Stimulated activated CD8-positive, alpha-beta memory T cell treated with anti-CD3 and anti-CD28 coated beads, Interleukin-12 subunit alpha, Interleukin-12 subunit beta, amount 100 ng/mL, for 4 hours (primary cell): Measurements from ENCODE around the gene UMODL1.
"Not testable (repeated sequence)": the region's sequence is repeated elsewhere in the genome, so short reads cannot be mapped to it uniquely, and the experiment has no call there.

Experiments
- DNase-seq: peaks from one replicate; pipeline ENCODE4 v3.0.0-alpha.2; 2020; ENCODE audit warnings: low read depth

Gene UMODL1

GRCh38 chr21:42113926-42114409 is 42.9 kb downstream of the UMODL1 start:
- DNase-seq, result no peak

- DNase-seq, result no peak
Measured at GRCh38 chr21:42114646-42115045, 43.5 kb downstream of the UMODL1 start.

GRCh38 chr21:42115136-42115683 is 44.1 kb downstream of the UMODL1 start:
- no peak for DNase-seq

- DNase-seq, result not testable (repeated sequence)
Measured at GRCh38 chr21:42116551-42116950, 45.4 kb downstream of the UMODL1 start.

DNA sequence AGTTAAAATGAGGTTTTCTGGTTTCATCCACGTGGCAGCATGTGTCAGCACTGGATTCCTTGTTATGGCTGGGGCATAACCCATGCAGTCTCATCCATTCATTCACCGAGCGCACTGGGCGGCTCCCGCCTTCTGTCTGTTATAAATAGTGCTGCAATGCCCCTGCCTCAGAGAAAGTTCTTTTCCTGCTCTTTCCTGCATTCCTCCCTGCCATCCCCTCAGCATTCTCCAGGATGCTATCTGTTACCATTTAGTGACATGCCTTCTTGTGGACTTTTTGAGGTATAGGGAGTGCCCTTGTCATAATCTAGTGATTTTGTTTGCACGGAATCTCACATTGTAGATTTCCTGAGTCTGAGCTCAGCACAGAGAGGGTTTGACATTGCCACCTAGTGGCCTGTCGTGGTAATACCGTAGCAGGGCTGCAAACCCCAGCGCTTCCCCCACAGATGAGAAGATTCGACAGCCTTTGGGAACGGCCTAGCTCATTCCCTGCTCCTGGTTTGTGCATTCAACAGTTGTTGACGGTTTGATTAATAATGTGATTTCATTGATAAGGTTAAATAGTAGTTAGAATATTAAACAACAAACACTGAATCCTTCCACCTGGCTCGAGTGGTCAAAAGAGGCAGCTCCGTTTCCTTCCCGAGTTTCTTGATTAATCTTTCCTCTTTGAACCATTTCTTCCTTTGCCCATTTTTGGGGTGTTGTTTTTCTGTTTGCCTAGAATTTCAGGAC is 46.3 kb downstream of the UMODL1 start:
- DNase-seq, result peak; percentile 36

DNA sequence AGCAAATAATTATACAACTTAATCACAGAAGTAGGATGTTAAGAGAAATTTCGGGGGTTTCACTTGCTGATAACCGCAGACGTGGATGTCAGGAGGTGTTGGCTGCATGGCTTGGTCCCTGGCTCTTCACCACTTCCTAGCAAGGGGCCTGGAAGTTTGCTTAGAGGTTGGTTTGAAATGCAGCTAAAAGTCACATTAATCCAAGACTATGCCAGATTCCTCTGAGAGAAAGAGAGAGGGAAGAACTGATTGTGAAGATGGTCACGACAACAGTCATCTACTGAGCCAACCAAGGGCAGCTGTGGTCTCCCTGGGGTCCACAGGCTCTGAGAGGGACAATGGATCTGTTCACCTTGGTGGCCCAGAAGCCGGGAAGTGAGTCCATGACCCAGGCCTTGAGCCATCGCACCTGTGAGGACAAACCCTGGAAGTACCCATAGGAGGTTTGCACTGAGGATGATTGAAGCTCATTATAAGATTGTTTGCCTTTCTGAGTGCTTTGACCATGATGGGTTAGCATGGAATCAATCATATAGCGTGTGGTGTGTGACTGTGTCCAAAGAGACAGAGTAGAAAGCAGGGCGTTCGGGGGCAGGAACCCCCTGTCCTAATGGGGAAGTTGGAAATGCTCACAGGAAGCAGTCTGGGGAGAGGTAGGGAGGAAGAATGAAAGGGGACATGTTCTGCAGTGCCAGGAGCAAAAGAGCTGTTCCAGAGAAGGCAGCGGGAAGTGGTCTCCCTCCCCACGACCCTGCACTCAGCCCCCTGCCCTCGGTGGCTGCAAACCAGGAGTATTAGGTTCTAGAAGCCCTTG is 47.1 kb downstream of the UMODL1 start:
- DNase-seq, result no peak

- DNase-seq, result no peak
Measured at GRCh38 chr21:42118901-42119300, 47.8 kb downstream of the UMODL1 start.

- DNase-seq, result no peak
Measured at GRCh38 chr21:42120101-42120902, 49.2 kb downstream of the UMODL1 start.

- no peak for DNase-seq
Measured at GRCh38 chr21:42120903-42121535, 49.9 kb downstream of the UMODL1 start.

- no peak for DNase-seq
Measured at GRCh38 chr21:42121794-42122193, 50.7 kb downstream of the UMODL1 start.

- DNase-seq, result no peak
Measured at GRCh38 chr21:42122398-42122797, 51.3 kb downstream of the UMODL1 start.

DNA sequence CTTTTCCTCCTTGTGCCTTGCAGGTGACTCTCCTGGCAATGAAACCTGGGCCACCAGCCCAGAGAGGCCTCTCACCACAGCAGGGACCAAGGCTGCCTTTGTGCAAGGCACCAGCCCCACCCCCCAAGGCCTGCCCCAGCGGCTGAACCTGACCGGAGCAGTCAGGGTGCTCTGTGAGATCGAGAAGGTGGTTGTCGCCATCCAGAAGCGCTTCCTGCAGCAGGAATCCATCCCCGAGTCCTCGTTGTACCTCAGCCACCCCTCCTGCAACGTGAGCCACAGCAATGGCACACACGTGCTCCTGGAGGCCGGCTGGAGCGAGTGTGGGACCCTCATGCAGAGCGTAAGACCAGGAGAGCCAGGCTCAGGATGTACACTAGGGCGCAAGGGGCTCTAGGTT is 51.7 kb downstream of the UMODL1 start:
- no peak for DNase-seq

- no peak for DNase-seq
Measured at GRCh38 chr21:42123219-42123908, 52.2 kb downstream of the UMODL1 start.

DNA sequence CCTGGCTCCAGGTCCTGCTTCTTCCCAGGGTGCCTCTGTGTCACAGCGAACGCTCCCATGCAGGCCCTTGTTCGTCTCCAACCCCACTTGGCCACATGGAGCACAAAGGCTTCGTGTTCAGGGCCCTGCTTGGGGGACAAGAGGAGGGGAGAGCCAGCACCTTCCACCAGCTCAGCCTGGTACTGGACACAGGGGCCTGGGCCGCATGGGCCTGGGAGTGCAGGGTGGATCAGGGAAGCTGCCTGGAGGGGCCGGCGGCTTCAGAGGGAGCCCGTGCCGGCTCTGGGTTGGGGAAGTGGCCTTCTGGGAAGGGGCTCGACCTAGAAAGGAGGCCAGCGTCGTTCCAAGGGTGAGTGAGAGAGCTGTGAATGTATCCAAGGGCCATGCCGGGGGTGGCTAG is 53.0 kb downstream of the UMODL1 start:
- no peak for DNase-seq

DNA sequence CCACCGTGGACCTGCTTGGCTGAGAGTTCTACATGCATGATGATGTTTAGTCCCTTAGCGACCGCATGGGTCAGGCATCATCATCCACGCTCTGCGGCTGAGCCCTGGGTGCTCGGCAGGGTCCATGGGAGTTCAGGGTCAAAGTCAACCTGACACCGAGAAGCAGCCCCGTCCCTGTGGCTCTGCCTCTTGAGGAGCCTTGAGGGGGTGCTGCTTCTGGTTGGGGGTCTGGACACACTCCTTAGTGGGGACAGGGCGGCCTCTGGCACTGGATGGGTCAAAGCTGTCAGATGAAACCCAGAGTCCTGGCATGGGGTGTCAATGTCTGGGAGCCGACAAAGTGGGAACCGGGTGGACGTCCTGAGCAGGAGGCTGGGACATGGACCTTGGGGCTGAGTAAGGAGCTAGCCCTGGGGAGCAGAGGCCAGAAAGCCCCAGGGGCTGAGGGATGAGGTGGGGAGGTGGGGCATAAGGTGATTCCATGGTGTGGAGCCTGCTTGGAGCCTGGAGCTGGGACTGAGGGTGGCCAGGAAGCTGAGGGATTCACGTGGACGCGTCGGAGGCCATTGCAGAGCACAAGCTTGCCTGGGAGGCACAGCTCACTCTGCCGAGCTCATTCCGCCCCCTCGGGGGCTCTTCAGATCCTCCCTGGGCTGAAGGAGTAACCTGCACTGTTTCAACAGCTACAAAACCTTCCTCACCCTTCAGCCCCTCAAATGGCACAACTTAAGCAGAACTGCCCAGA is 53.9 kb downstream of the UMODL1 start:
- no peak for DNase-seq

GRCh38 chr21:42125571-42126544 is 54.7 kb downstream of the UMODL1 start:
- DNase-seq, result no peak

DNA sequence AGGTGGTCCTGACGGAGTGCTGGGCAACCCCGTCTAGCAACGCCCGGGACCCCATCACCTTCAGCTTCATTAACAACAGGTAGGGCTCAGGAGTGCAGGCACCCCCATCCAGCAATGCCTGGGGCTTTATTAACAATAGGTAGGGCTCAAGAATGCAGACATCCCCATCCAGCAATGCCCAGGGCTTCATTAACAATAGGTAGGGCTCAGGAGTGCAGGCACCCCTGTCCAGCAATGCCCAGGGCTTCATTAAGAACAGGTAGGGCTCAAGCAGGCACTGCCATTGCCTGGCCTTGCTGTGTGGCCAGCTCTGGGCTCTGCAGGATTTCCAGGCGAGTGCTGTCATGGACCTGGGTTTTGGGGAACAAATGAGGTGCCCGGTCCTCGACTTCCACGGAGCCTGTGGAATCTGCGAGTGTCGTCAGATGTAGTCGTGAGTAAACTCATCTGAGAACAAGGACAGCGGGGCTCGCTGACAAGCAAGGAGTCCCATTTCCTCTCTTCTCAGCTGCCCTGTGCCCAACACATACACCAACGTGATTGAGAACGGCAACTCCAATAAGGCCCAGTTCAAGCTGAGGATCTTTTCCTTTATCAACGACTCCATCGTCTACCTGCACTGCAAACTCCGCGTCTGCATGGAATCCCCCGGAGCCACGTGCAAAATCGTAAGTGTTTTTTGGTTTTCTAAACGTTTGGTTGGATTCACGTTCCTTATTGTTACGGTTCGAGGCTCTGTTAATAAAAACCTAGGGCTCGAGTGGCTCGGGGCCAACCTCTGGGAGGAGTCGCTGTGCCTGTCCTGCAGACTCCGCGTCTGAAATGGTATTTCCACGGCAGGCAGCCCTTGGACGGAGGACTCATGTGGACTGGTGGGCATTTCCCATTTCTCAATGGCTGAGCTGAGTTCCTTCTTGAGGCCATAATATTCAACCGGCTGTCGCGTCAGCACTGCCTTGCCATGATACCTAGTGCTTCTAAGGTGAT is 56.3 kb downstream of the UMODL1 start:
- DNase-seq, result no peak
